DLD1 (cell line): ENCODE data around the gene FPGT.
"Not testable (repeated sequence)": the region's sequence is repeated elsewhere in the genome, so short reads cannot be mapped to it uniquely, and the experiment has no call there.

Experiments used
- in situ Hi-C: cut with HindIII; loops from 2 replicates; pipeline ENCODE4 v1.10.0; 2017; ENCODE audit warnings: low sequenced_read_pairs

Gene FPGT

GRCh38 chr1:74197657-74198552 lies at the start of gene FPGT, which contains the start of gene LRRIQ3:
TSS of gene FPGT (plus strand) at chr1:74198242. CDS start at chr1:74198279, 37 bp downstream.
TSS of gene LRRIQ3 (minus strand) at chr1:74198176. CDS start at chr1:74183684, 14,492 bp downstream.
- in situ Hi-C loops: no loop called here

GRCh38 chr1:74160046-74160445 lies 38.0 kb upstream of the FPGT start:
- in situ Hi-C loops: no loop called here

GRCh38 chr1:74161497-74161896 lies 36.5 kb upstream of the FPGT start:
- in situ Hi-C loops: no loop called here

GRCh38 chr1:74162333-74162732 lies 35.7 kb upstream of the FPGT start:
- in situ Hi-C loops: no loop called here

GRCh38 chr1:74174423-74174822 lies 23.6 kb upstream of the FPGT start:
- in situ Hi-C loops: not testable (repeated sequence)

GRCh38 chr1:74180490-74180889 lies 17.6 kb upstream of the FPGT start:
- in situ Hi-C loops: no loop called here

GRCh38 chr1:74193908-74194307 lies 4.1 kb upstream of the FPGT start:
- in situ Hi-C loops: no loop called here

GRCh38 chr1:74195339-74195738 lies 2.7 kb upstream of the FPGT start:
- in situ Hi-C loops: no loop called here

GRCh38 chr1:74197255-74197654 lies 787 bp upstream of the FPGT start:
- in situ Hi-C loops: no loop called here

GRCh38 chr1:74199504-74199903 lies 1.5 kb downstream of the FPGT start:
- in situ Hi-C loops: no loop called here

GRCh38 chr1:74205266-74205665 lies 7.2 kb downstream of the FPGT start:
- in situ Hi-C loops: no loop called here

- in situ Hi-C loops: no loop called here
These were observed 17.2 kb downstream of the FPGT start for GRCh38 chr1:74215229-74215628.

GRCh38 chr1:74222701-74223100 lies 24.7 kb downstream of the FPGT start:
- in situ Hi-C loops: no loop called here

GRCh38 chr1:74223453-74223852 lies 25.4 kb downstream of the FPGT start:
- in situ Hi-C loops: no loop called here

GRCh38 chr1:74235153-74235552 lies 37.1 kb downstream of the FPGT start, which contains the start of gene TNNI3K:
TSS of gene TNNI3K (plus strand) at chr1:74235387. CDS start at chr1:74235452, 65 bp downstream.
- in situ Hi-C loops: no loop called here

- in situ Hi-C loops: no loop called here
These were observed 38.4 kb downstream of the FPGT start for GRCh38 chr1:74236440-74236839.

GRCh38 chr1:74237035-74237434 lies 39.0 kb downstream of the FPGT start:
- in situ Hi-C loops: no loop called here

GRCh38 chr1:74237787-74238186 lies 39.7 kb downstream of the FPGT start:
- in situ Hi-C loops: no loop called here

GRCh38 chr1:74245168-74245772 lies 47.2 kb downstream of the FPGT start:
- in situ Hi-C loops: no loop called here

- in situ Hi-C loops: no loop called here
These were observed 48.3 kb downstream of the FPGT start for GRCh38 chr1:74246315-74246714.

- in situ Hi-C loops: no loop called here
These were observed 50.0 kb downstream of the FPGT start for GRCh38 chr1:74247881-74248528.
